HCT116 (cell line): ENCODE data around the gene NCR3LG1. TPM values are rescaled to one million over a fixed set of nuclear protein-coding genes. Genes with fewer than 3 reads are reported as not detected.

Experiments
- ATAC-seq: fragments of 200-7000 bp; cut with Tn5 transposase; 2 replicates; pipeline ENCODE4 v1.9.1; 2020; ENCODE audit warnings: mild to moderate bottlenecking, moderate library complexity
- BruUV-seq: library from RNA; stranded (reverse); fragments of 400-500 nt; replicated peaks from 2 replicates; lab custom pipeline; 2021; lab: Mats Ljungman, UMichigan
- CTCF ChIA-PET: fragments of 300-600 bp; sonication (Branson Sonifier 250); formaldehyde crosslinking; loops from one replicate; lab custom pipeline; 2021; ENCODE audit warnings: antibody characterized with exemption; lab: Charles Lee
- POLR2A ChIA-PET: fragments of 300-600, 350-600 bp; sonication (Branson Sonifier 250); formaldehyde crosslinking; loops from one replicate; lab custom pipeline; 2021; ENCODE audit warnings: antibody characterized with exemption; lab: Charles Lee
- RAD21 ChIA-PET, 2 experiments: fragments of 300-600 bp; sonication (Branson Sonifier 250); formaldehyde crosslinking; loops; one replicate each; lab custom pipeline; 2023; ENCODE audit warnings: low total read pairs in 2 of 2; ENCODE audit not compliant: uncharacterized antibody in 2 of 2, unreplicated experiment in 2 of 2, low non-redundant PET in 1 of 2; lab: Charles Lee
- DNase-seq: peaks from one replicate; pipeline ENCODE4 v3.0.0-alpha.2; 2010; ENCODE audit warnings: low read depth, low spot score
- H2AFZ ChIP-seq: fragments of 200-600 bp; shearing (Covaris generic), sonication (generic); 2 replicates; pipeline ENCODE4 v1.6.1; 2017; ENCODE audit warnings: low read depth, mixed run types, mixed read lengths, antibody characterized with exemption, low read length; ENCODE audit not compliant: poor library complexity, severe bottlenecking
- H3K27ac ChIP-seq: 2 replicates; pipeline ENCODE4 v1.5.1; 2012; ENCODE audit warnings: low read depth, low read length
- H3K27me3 ChIP-seq: fragments of 200-600 bp; sonication (generic); 2 replicates; pipeline ENCODE4 v1.6.1; 2016; ENCODE audit warnings: mixed run types, low read length, mixed read lengths; ENCODE audit not compliant: insufficient read depth
- H3K36me3 ChIP-seq, 2 experiments: fragments of 200-500 bp in 1 of 2; fragments of 200-600 bp in 1 of 2; sonication (Bioruptor generic) in 1 of 2; sonication (generic) in 1 of 2; 2 replicates each; pipeline versions ENCODE4 v1.5.1 to v1.6.1; 2014 to 2016; ENCODE audit warnings: low read length in 2 of 2, inconsistent platforms in 1 of 2, mixed read lengths in 1 of 2, mixed run types in 1 of 2; ENCODE audit not compliant: insufficient read depth in 2 of 2, control insufficient read depth in 1 of 2
- H3K4me1 ChIP-seq, 2 experiments: fragments of 200-600 bp in 1 of 2; sonication (generic) in 1 of 2; 2 replicates each; pipeline versions ENCODE4 v1.5.1 to v1.6.1; 2012 to 2017; ENCODE audit warnings: low read length in 2 of 2, inconsistent platforms in 1 of 2, mild to moderate bottlenecking in 1 of 2, mixed read lengths in 1 of 2, mixed run types in 1 of 2, moderate library complexity in 1 of 2; ENCODE audit not compliant: insufficient read depth in 2 of 2, control insufficient read depth in 1 of 2
- H3K4me2 ChIP-seq: fragments of 200-600 bp; sonication (generic); 2 replicates; pipeline ENCODE4 v1.6.1; 2017; ENCODE audit warnings: mixed run types, low read length, mixed read lengths
- H3K4me3 ChIP-seq, 2 experiments: fragments of 200-600 bp in 1 of 2; sonication (generic) in 1 of 2; replicated peaks in 1 of 2; 2 replicates each; pipeline ENCODE4 v1.5.1; 2011 to 2016; ENCODE audit warnings: low read length in 2 of 2, control low read depth in 1 of 2, low read depth in 1 of 2, mild to moderate bottlenecking in 1 of 2, mixed read lengths in 1 of 2, mixed run types in 1 of 2
- H3K79me2 ChIP-seq: fragments of 200-600 bp; sonication (generic); 2 replicates; pipeline ENCODE4 v1.6.1; 2017; ENCODE audit warnings: mild to moderate bottlenecking, mixed run types, low read length, moderate library complexity, mixed read lengths; ENCODE audit not compliant: insufficient read depth
- H3K9ac ChIP-seq: fragments of 200-600 bp; sonication (generic); 2 replicates; pipeline ENCODE4 v1.6.1; 2016; ENCODE audit warnings: low read length, mixed read lengths
- H3K9me2 ChIP-seq: fragments of 200-600 bp; sonication (generic), shearing (Covaris generic); 2 replicates; pipeline ENCODE4 v1.6.1; 2017; ENCODE audit warnings: mixed run types, mild to moderate bottlenecking, moderate library complexity; ENCODE audit not compliant: insufficient read depth
- H3K9me3 ChIP-seq, 2 experiments: fragments of 200-500 bp in 1 of 2; fragments of 200-600 bp in 1 of 2; sonication (Bioruptor generic) in 1 of 2; sonication (generic) in 1 of 2; 2 replicates each; pipeline ENCODE4 v1.6.1; 2014 to 2017; ENCODE audit warnings: low read length in 2 of 2, mixed read lengths in 2 of 2, inconsistent platforms in 1 of 2, low read depth in 1 of 2, mild to moderate bottlenecking in 1 of 2, mixed run types in 1 of 2, moderate library complexity in 1 of 2; ENCODE audit not compliant: control insufficient read depth in 1 of 2, insufficient read depth in 1 of 2
- H4K20me1 ChIP-seq: fragments of 200-600 bp; sonication (generic), shearing (Covaris generic); 2 replicates; pipeline ENCODE4 v1.6.1; 2017; ENCODE audit warnings: mixed run types, mild to moderate bottlenecking, moderate library complexity; ENCODE audit not compliant: insufficient read depth
- CBX3 ChIP-seq: IDR thresholded peaks from 2 replicates; pipeline ENCODE4 v1.6.1; 2012; ENCODE audit warnings: low read depth
- CEBPB ChIP-seq: IDR thresholded peaks from 2 replicates; pipeline ENCODE4 v1.6.1; 2012; ENCODE audit warnings: low read depth
- ELF1 ChIP-seq: IDR thresholded peaks from 2 replicates; pipeline ENCODE4 v1.6.1; 2012; ENCODE audit warnings: low read depth, borderline replicate concordance
- EZH2 ChIP-seq: fragments of 200-600 bp; sonication (generic); IDR thresholded peaks from 2 replicates; pipeline ENCODE4 v1.6.1; 2017; ENCODE audit warnings: antibody characterized with exemption, mixed run types
- EZH2phosphoT487 ChIP-seq: fragments of 200-600 bp; IDR thresholded peaks from 2 replicates; pipeline ENCODE4 v1.6.1; 2018; ENCODE audit warnings: antibody characterized with exemption, borderline replicate concordance
- FOSL1 ChIP-seq: IDR thresholded peaks from 2 replicates; pipeline ENCODE4 v1.6.1; 2012; ENCODE audit warnings: low read depth
- POLR2A ChIP-seq: IDR thresholded peaks from 2 replicates; pipeline ENCODE4 v1.7.0; 2011; ENCODE audit warnings: borderline replicate concordance; ENCODE audit not compliant: insufficient read depth, insufficient read length; ENCODE audit errors: extremely low read depth
- POLR2AphosphoS5 ChIP-seq: IDR thresholded peaks from 2 replicates; pipeline ENCODE4 v1.6.1; 2011; ENCODE audit warnings: mild to moderate bottlenecking, low read depth, low read length, moderate library complexity
- RAD21 ChIP-seq: IDR thresholded peaks from 2 replicates; pipeline ENCODE4 v1.6.1; 2012; ENCODE audit warnings: low read depth, mild to moderate bottlenecking
- SIN3A ChIP-seq: IDR thresholded peaks from 2 replicates; pipeline ENCODE4 v1.6.1; 2012; ENCODE audit warnings: low read depth
- SP1 ChIP-seq: IDR thresholded peaks from 2 replicates; pipeline ENCODE4 v1.6.1; 2012; ENCODE audit warnings: low read depth
- SRF ChIP-seq: IDR thresholded peaks from 2 replicates; pipeline ENCODE4 v1.6.1; 2012; ENCODE audit warnings: low read depth
- ZFX ChIP-seq: fragments of 450-650 bp; IDR thresholded peaks from 2 replicates; pipeline ENCODE4 v1.6.1; 2017
- intact Hi-C: fragments of 100-400 bp; cut with micrococcal nuclease; formaldehyde crosslinking; loops from 2 replicates; pipeline ENCODE4 v1.10.0; 2022
- total RNA-seq: library from RNA; stranded (reverse); gene quantifications from one replicate; pipeline ENCODE4 v1.2.1, GENCODE V29; 2021; ENCODE audit not compliant: unreplicated experiment
- TF ChIP-seq, protein P1 (sequence below): IDR thresholded peaks from 2 replicates; pipeline ENCODE4 v1.6.1; 2011; ENCODE audit warnings: mild to moderate bottlenecking, low read length, moderate library complexity; ENCODE audit not compliant: insufficient replicate concordance; ENCODE audit errors: extremely low read depth
- TF ChIP-seq, protein P2 (sequence below): IDR thresholded peaks from 2 replicates; pipeline ENCODE4 v1.6.1; 2012; ENCODE audit warnings: low read depth
- TF ChIP-seq, protein P3 (sequence below), 3 experiments: fragments of 200-600 bp in 1 of 3; sonication (generic) in 1 of 3; IDR thresholded peaks in 2 of 3; conservative IDR thresholded peaks in 1 of 3; 2 replicates each; pipeline ENCODE4 v1.5.1; 2012 to 2017; ENCODE audit warnings: low read depth in 2 of 3, low read length in 2 of 3, antibody characterized with exemption in 1 of 3, borderline replicate concordance in 1 of 3, control low read depth in 1 of 3, mild to moderate bottlenecking in 1 of 3, mixed read lengths in 1 of 3, mixed run types in 1 of 3, moderate library complexity in 1 of 3; ENCODE audit not compliant: insufficient read depth in 1 of 3
- TF ChIP-seq, protein P4 (sequence below): IDR thresholded peaks from 2 replicates; pipeline ENCODE4 v1.6.1; 2012
- TF ChIP-seq, protein P5 (sequence below): IDR thresholded peaks from 2 replicates; pipeline ENCODE4 v1.6.1; 2012

Gene NCR3LG1
- total RNA-seq, 1 experiment from 2014 or later, result 1.5 TPM

DNA sequence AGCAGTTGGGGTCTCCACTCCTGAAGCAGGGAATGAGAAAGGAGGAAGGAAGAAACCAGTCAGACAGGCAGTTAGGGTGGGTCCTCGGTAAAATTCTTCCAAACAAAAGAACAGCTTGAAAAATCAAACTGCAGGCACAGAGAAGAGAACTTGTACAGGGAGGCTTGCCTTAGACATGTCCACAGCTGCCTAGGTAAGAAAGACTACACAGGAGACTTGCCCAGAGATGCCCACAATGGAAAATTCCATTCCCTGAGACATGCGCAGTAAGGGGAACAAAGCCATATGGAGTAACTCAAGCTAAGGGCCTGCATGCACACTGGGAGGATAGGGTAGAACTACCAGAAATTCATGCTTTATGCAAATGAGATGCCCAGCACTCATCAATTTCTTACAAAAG is 27.1 kb downstream of the NCR3LG1 start:
- Histone ChIP-seq H3K79me2 (no peaks in the 10 kb centered on the region), H3K36me3 (no peaks in the 10 kb centered on the region), H3K4me1 (no peaks in the 10 kb centered on the region), H3K9me2 (no peaks in the 10 kb centered on the region), H3K9ac (no peak overlapping the region), H4K20me1 (no peaks in the 10 kb centered on the region), H3K27me3 (no peaks in the 10 kb centered on the region), H3K9me3 (peaks cover 8 to 11% of the 10 kb centered on the region in 2 experiments; a peak in 3 of 4 replicates), H3K4me3 (no peak overlapping the region), H2AFZ (no peak overlapping the region), H3K27ac (no peak overlapping the region), H3K4me2 (no peak overlapping the region)
- TF ChIP-seq, protein P1, sequence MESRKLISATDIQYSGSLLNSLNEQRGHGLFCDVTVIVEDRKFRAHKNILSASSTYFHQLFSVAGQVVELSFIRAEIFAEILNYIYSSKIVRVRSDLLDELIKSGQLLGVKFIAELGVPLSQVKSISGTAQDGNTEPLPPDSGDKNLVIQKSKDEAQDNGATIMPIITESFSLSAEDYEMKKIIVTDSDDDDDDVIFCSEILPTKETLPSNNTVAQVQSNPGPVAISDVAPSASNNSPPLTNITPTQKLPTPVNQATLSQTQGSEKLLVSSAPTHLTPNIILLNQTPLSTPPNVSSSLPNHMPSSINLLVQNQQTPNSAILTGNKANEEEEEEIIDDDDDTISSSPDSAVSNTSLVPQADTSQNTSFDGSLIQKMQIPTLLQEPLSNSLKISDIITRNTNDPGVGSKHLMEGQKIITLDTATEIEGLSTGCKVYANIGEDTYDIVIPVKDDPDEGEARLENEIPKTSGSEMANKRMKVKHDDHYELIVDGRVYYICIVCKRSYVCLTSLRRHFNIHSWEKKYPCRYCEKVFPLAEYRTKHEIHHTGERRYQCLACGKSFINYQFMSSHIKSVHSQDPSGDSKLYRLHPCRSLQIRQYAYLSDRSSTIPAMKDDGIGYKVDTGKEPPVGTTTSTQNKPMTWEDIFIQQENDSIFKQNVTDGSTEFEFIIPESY, result no peak
- no peak for TF ChIP-seq CBX3
- TF ChIP-seq EZH2phosphoT487, result no peak
- no peak for TF ChIP-seq FOSL1
- no peak for TF ChIP-seq SP1
- TF ChIP-seq, protein P2, sequence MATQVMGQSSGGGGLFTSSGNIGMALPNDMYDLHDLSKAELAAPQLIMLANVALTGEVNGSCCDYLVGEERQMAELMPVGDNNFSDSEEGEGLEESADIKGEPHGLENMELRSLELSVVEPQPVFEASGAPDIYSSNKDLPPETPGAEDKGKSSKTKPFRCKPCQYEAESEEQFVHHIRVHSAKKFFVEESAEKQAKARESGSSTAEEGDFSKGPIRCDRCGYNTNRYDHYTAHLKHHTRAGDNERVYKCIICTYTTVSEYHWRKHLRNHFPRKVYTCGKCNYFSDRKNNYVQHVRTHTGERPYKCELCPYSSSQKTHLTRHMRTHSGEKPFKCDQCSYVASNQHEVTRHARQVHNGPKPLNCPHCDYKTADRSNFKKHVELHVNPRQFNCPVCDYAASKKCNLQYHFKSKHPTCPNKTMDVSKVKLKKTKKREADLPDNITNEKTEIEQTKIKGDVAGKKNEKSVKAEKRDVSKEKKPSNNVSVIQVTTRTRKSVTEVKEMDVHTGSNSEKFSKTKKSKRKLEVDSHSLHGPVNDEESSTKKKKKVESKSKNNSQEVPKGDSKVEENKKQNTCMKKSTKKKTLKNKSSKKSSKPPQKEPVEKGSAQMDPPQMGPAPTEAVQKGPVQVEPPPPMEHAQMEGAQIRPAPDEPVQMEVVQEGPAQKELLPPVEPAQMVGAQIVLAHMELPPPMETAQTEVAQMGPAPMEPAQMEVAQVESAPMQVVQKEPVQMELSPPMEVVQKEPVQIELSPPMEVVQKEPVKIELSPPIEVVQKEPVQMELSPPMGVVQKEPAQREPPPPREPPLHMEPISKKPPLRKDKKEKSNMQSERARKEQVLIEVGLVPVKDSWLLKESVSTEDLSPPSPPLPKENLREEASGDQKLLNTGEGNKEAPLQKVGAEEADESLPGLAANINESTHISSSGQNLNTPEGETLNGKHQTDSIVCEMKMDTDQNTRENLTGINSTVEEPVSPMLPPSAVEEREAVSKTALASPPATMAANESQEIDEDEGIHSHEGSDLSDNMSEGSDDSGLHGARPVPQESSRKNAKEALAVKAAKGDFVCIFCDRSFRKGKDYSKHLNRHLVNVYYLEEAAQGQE, result no peak
- TF ChIP-seq, protein P3, sequence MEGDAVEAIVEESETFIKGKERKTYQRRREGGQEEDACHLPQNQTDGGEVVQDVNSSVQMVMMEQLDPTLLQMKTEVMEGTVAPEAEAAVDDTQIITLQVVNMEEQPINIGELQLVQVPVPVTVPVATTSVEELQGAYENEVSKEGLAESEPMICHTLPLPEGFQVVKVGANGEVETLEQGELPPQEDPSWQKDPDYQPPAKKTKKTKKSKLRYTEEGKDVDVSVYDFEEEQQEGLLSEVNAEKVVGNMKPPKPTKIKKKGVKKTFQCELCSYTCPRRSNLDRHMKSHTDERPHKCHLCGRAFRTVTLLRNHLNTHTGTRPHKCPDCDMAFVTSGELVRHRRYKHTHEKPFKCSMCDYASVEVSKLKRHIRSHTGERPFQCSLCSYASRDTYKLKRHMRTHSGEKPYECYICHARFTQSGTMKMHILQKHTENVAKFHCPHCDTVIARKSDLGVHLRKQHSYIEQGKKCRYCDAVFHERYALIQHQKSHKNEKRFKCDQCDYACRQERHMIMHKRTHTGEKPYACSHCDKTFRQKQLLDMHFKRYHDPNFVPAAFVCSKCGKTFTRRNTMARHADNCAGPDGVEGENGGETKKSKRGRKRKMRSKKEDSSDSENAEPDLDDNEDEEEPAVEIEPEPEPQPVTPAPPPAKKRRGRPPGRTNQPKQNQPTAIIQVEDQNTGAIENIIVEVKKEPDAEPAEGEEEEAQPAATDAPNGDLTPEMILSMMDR (IDR thresholded peaks at IDR 0.05 in 2 of 3, conservative IDR thresholded peaks at IDR 0.05 in 1 of 3; ENCODE audit: borderline replicate concordance in 1 of 3, insufficient read depth in 1 of 3, low read depth in 2 of 3, low read length in 2 of 3), result no peak
- TF ChIP-seq ZFX, result no peak
- TF ChIP-seq POLR2A, result no peak
- TF ChIP-seq EZH2, result no peak
- TF ChIP-seq SRF, result no peak
- TF ChIP-seq ELF1, result no peak
- TF ChIP-seq, protein P4, sequence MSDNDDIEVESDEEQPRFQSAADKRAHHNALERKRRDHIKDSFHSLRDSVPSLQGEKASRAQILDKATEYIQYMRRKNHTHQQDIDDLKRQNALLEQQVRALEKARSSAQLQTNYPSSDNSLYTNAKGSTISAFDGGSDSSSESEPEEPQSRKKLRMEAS, result no peak
- TF ChIP-seq SIN3A, result no peak
- TF ChIP-seq POLR2AphosphoS5, result no peak
- TF ChIP-seq, protein P5, sequence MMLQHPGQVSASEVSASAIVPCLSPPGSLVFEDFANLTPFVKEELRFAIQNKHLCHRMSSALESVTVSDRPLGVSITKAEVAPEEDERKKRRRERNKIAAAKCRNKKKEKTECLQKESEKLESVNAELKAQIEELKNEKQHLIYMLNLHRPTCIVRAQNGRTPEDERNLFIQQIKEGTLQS, result no peak
- no peak for TF ChIP-seq CEBPB
- TF ChIP-seq RAD21, result no peak
- BruUV-seq, result no TSS peak
- intact Hi-C loops, result no loop called here
- ChIA-PET POLR2A (no interaction called here), CTCF (no interaction called here), RAD21 (no interaction called here)
- ATAC-seq (no peak), DNase-seq (no peak)
